ENCODE measurements around the gene HAAO. TPM values are rescaled to one million over a fixed set of nuclear protein-coding genes. Genes with fewer than 3 reads are reported as not detected.
"Not testable (repeated sequence)": the region's sequence is repeated elsewhere in the genome, so short reads cannot be mapped to it uniquely, and the experiment has no call there.

The HAAO gene
- total RNA-seq (2014; rRNA removed; shearing (Covaris generic)): not detected in 2 replicates

- DNase-seq (ENCODE audit: low spot score): no peak
Measured at GRCh38 chr2:42792583-42793333, at the start of gene HAAO. HAAO (minus strand) TSS chr2:42792583; CDS start chr2:42792536, 47 bp downstream.

GRCh38 chr2:42841344-42841743 lies 49.0 kb upstream of the HAAO start:
- no peak for DNase-seq (ENCODE audit: low spot score)

- DNase-seq (ENCODE audit: low spot score): no peak
Measured at GRCh38 chr2:42840760-42841159, 48.4 kb upstream of the HAAO start.

GRCh38 chr2:42839809-42840501 lies 47.6 kb upstream of the HAAO start:
- no peak for DNase-seq (ENCODE audit: low spot score)

GRCh38 chr2:42838133-42838532 lies 45.8 kb upstream of the HAAO start:
- no peak for DNase-seq (ENCODE audit: low spot score)

GRCh38 chr2:42835577-42836371 lies 43.4 kb upstream of the HAAO start:
- DNase-seq (ENCODE audit: low spot score): peak; percentile 18

- no peak for DNase-seq (ENCODE audit: low spot score)
Measured at GRCh38 chr2:42834161-42834560, 41.8 kb upstream of the HAAO start.

- no peak for DNase-seq (ENCODE audit: low spot score)
Measured at GRCh38 chr2:42832289-42832634, 39.9 kb upstream of the HAAO start.

GRCh38 chr2:42831575-42832288 lies 39.3 kb upstream of the HAAO start:
- DNase-seq (ENCODE audit: low spot score): not testable (repeated sequence)

- DNase-seq (ENCODE audit: low spot score): no peak
Measured at GRCh38 chr2:42830922-42831574, 38.7 kb upstream of the HAAO start.

- no peak for DNase-seq (ENCODE audit: low spot score)
Measured at GRCh38 chr2:42829671-42830440, 37.5 kb upstream of the HAAO start.

GRCh38 chr2:42828487-42829425 lies 36.4 kb upstream of the HAAO start:
- peak; percentile 80 for DNase-seq (ENCODE audit: low spot score)

- peak; percentile 94 for DNase-seq (ENCODE audit: low spot score)
Measured at GRCh38 chr2:42827647-42828486, 35.5 kb upstream of the HAAO start.

GRCh38 chr2:42826231-42826630 lies 33.8 kb upstream of the HAAO start:
- no peak for DNase-seq (ENCODE audit: low spot score)

- no peak for DNase-seq (ENCODE audit: low spot score)
Measured at GRCh38 chr2:42824454-42824807, 32.0 kb upstream of the HAAO start.

GRCh38 chr2:42823744-42824453 lies 31.5 kb upstream of the HAAO start:
- DNase-seq (ENCODE audit: low spot score): no peak

- DNase-seq (ENCODE audit: low spot score): no peak
Measured at GRCh38 chr2:42819160-42819559, 26.8 kb upstream of the HAAO start.

GRCh38 chr2:42815726-42816125 lies 23.3 kb upstream of the HAAO start:
- DNase-seq (ENCODE audit: low spot score): no peak
